Left colon (tissue), 2 donors: ENCODE data around the gene MAPT. TPM values are rescaled to one million over a fixed set of nuclear protein-coding genes. Genes with fewer than 3 reads are reported as not detected.
"Not testable (repeated sequence)": the region's sequence is repeated elsewhere in the genome, so short reads cannot be mapped to it uniquely, and the experiment has no call there.

Experiments
- ATAC-seq: fragments of 200-7000 bp; cut with Tn5 transposase; one replicate; pipeline ENCODE4 v1.9.1; 2020; ENCODE audit warnings: mild to moderate bottlenecking, moderate library complexity
- DNase-seq, 2 donors: peaks; one replicate each; pipeline ENCODE4 v3.0.0-alpha.2; 2020
- intact Hi-C, 2 donors: fragments of 100-400 bp; cut with DNase I in 1 of 2; cut with micrococcal nuclease in 1 of 2; formaldehyde crosslinking; loops; one replicate each; pipeline versions ENCODE4 v1.11.2 to v1.14.0; 2022; cut with DNase I, micrococcal nuclease
- total RNA-seq, 2 donors: library from RNA; stranded (reverse); fragmentation: NEBNext Ultra II Directional; extraction: Animal tissue kit (Norgen Biotek cat#: 25700); gene quantifications; one replicate each; pipeline ENCODE4 v1.2.1, GENCODE V29; 2021
- donor health status: DM: no; HTN: no; CAD: no.
- donor health status: DM: yes; HTN: yes; CAD: no.

MAPT gene
- total RNA-seq, 2 donors from 2014 or later: 0.64 to 2.5 TPM

- ATAC-seq (no peak), DNase-seq (no peak)
- intact Hi-C loops: loop anchor here in 1 of 2 donors (10.0 kb wide), 1 partner anchor 275 kb away; no protein-coding TSS in a partner anchor
Measured at GRCh38 chr17:46009681-46010596, 115.6 kb downstream of the MAPT start.

GRCh38 chr17:46010597-46011186, 116.3 kb downstream of the MAPT start:
- DNase-seq (no peak), ATAC-seq (peak; percentile 41)
- intact Hi-C loops: no loop called here

DNA sequence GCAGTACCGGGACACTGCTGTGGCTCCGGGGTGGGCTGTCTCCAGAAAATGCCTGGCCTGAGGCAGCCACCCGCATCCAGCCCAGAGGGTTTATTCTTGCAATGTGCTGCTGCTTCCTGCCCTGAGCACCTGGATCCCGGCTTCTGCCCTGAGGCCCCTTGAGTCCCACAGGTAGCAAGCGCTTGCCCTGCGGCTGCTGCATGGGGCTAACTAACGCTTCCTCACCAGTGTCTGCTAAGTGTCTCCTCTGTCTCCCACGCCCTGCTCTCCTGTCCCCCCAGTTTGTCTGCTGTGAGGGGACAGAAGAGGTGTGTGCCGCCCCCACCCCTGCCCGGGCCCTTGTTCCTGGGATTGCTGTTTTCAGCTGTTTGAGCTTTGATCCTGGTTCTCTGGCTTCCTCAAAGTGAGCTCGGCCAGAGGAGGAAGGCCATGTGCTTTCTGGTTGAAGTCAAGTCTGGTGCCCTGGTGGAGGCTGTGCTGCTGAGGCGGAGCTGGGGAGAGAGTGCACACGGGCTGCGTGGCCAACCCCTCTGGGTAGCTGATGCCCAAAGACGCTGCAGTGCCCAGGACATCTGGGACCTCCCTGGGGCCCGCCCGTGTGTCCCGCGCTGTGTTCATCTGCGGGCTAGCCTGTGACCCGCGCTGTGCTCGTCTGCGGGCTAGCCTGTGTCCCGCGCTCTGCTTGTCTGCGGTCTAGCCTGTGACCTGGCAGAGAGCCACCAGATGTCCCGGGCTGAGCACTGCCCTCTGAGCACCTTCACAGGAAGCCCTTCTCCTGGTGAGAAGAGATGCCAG, 117.6 kb downstream of the MAPT start:
- no peak for ATAC-seq
- intact Hi-C loops: no loop called here
- DNase-seq: no peak

DNA sequence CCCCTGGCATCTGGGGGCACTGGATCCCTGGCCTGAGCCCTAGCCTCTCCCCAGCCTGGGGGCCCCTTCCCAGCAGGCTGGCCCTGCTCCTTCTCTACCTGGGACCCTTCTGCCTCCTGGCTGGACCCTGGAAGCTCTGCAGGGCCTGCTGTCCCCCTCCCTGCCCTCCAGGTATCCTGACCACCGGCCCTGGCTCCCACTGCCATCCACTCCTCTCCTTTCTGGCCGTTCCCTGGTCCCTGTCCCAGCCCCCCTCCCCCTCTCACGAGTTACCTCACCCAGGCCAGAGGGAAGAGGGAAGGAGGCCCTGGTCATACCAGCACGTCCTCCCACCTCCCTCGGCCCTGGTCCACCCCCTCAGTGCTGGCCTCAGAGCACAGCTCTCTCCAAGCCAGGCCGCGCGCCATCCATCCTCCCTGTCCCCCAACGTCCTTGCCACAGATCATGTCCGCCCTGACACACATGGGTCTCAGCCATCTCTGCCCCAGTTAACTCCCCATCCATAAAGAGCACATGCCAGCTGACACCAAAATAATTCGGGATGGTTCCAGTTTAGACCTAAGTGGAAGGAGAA, 118.2 kb downstream of the MAPT start:
- no peak for ATAC-seq

DNA sequence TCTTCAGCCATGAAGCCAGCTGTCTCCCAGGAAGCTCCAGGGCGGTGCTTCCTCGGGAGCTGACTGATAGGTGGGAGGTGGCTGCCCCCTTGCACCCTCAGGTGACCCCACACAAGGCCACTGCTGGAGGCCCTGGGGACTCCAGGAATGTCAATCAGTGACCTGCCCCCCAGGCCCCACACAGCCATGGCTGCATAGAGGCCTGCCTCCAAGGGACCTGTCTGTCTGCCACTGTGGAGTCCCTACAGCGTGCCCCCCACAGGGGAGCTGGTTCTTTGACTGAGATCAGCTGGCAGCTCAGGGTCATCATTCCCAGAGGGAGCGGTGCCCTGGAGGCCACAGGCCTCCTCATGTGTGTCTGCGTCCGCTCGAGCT, 118.8 kb downstream of the MAPT start:
- intact Hi-C loops: no loop called here
- ATAC-seq (no peak), DNase-seq (no peak)

More for the DNA sequence above, 118.2 kb downstream of the MAPT start:
- DNase-seq: no peak
- intact Hi-C loops: no loop called here

DNA sequence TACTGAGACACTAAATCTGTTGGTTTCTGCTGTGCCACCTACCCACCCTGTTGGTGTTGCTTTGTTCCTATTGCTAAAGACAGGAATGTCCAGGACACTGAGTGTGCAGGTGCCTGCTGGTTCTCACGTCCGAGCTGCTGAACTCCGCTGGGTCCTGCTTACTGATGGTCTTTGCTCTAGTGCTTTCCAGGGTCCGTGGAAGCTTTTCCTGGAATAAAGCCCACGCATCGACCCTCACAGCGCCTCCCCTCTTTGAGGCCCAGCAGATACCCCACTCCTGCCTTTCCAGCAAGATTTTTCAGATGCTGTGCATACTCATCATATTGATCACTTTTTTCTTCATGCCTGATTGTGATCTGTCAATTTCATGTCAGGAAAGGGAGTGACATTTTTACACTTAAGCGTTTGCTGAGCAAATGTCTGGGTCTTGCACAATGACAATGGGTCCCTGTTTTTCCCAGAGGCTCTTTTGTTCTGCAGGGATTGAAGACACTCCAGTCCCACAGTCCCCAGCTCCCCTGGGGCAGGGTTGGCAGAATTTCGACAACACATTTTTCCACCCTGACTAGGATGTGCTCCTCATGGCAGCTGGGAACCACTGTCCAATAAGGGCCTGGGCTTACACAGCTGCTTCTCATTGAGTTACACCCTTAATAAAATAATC, 119.3 kb downstream of the MAPT start:
- intact Hi-C loops: no loop called here
- DNase-seq (no peak), ATAC-seq (no peak)

DNA sequence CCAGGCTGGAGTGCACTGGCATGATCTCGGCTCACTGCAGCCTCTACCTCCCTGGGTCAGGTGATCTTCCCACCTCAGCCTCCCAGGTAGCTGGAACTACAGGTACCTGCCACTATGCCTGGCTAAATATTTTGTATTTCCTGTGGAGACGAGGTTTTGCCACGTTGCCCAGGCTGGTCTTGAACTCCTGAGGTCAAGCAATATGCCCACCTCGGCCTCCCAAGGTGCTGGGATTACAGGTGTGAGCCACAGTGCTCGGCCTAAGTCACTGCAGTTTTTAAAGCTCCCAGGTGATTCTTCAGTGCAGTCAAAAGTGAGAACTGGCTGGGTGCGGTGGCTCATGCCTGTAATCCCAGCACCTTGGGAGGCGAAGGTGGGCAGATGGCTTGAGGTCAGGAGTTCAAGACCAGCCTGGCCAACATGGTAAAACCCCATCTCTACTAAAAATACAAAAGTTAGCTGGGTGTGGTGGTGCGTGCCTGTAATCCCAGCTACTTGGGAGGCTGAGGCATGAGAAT, 125.1 kb downstream of the MAPT start:
- ATAC-seq: not testable (repeated sequence)

GRCh38 chr17:46020023-46020761, 125.8 kb downstream of the MAPT start:
- peak in 1 of 2 donors; percentile 32 for DNase-seq
- intact Hi-C loops: no loop called here
- peak; percentile 26 for ATAC-seq

More for the DNA sequence above, 125.1 kb downstream of the MAPT start:
- intact Hi-C loops, DNase-seq: not testable (repeated sequence)

DNA sequence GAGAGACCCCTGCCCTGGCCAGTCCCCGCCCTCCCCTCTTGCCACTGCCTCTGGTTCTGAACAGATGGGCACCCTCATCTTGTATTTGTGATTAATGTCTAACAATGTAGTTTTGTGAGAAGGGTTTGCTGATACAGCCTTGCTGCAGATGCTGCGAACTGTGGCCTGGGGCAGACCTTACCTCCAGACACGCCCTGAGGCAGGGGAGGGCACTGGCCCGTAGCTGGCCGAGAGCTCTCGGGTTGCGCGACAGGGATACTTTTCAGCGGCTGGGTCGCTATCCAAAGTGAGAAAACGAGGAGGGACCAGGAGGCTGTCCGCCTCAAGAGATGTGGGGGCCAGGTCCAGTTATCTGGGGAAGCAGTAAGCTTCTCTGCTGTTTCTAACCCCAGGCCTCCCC, 126.6 kb downstream of the MAPT start:
- no peak for ATAC-seq
- no peak for DNase-seq
- intact Hi-C loops: no loop called here

- intact Hi-C loops, DNase-seq, ATAC-seq: not testable (repeated sequence)
Measured at GRCh38 chr17:46023366-46023765, 129.0 kb downstream of the MAPT start.

- intact Hi-C loops: no loop called here
- no peak for DNase-seq
- no peak for ATAC-seq
Measured at GRCh38 chr17:46023783-46024388, 129.5 kb downstream of the MAPT start.

DNA sequence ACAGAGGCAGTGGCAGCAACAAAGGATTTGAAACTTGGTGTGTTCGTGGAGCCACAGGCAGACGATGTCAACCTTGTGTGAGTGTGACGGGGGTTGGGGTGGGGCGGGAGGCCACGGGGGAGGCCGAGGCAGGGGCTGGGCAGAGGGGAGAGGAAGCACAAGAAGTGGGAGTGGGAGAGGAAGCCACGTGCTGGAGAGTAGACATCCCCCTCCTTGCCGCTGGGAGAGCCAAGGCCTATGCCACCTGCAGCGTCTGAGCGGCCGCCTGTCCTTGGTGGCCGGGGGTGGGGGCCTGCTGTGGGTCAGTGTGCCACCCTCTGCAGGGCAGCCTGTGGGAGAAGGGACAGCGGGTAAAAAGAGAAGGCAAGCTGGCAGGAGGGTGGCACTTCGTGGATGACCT, 130.2 kb downstream of the MAPT start:
- intact Hi-C loops: no loop called here
- ATAC-seq (no peak), DNase-seq (no peak)

DNA sequence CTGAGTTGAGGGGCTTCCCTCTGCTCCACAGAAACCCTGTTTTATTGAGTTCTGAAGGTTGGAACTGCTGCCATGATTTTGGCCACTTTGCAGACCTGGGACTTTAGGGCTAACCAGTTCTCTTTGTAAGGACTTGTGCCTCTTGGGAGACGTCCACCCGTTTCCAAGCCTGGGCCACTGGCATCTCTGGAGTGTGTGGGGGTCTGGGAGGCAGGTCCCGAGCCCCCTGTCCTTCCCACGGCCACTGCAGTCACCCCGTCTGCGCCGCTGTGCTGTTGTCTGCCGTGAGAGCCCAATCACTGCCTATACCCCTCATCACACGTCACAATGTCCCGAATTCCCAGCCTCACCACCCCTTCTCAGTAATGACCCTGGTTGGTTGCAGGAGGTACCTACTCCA, 130.7 kb downstream of the MAPT start:
- intact Hi-C loops: no loop called here
- DNase-seq: no peak
- ATAC-seq: no peak

- intact Hi-C loops: no loop called here
- peak; percentile 8 for ATAC-seq
Measured at GRCh38 chr17:46025510-46026165, 131.3 kb downstream of the MAPT start.

GRCh38 chr17:46026166-46027047, 132.1 kb downstream of the MAPT start:
- no peak for DNase-seq
- peak; percentile 20 for ATAC-seq

More at GRCh38 chr17:46025510-46026165, 131.3 kb downstream of the MAPT start:
- no peak for DNase-seq

More at GRCh38 chr17:46026166-46027047, 132.1 kb downstream of the MAPT start:
- intact Hi-C loops: no loop called here
